GM18498 (cell line): ENCODE results near the gene EIF4B.

ENCODE experiments used
- ATAC-seq: cut with Tn5 transposase; IDR thresholded peaks from one replicate; pipeline ENCODE4 v1.9.1; 2021; ENCODE audit warnings: mild to moderate bottlenecking, moderate library complexity; ENCODE audit not compliant: unreplicated experiment

The EIF4B gene

GRCh38 chr12:53067993-53068770, 61.9 kb downstream of the EIF4B start:
- ATAC-seq, result no peak

GRCh38 chr12:53068811-53069585, 62.7 kb downstream of the EIF4B start:
- ATAC-seq, result no peak

- ATAC-seq, result no peak
Observed at GRCh38 chr12:53069621-53070410, 63.6 kb downstream of the EIF4B start.

GRCh38 chr12:53070877-53071492, 64.7 kb downstream of the EIF4B start:
- ATAC-seq, result no peak

GRCh38 chr12:53071591-53072551, 65.6 kb downstream of the EIF4B start:
- ATAC-seq, result no peak

GRCh38 chr12:53073881-53074280, 67.6 kb downstream of the EIF4B start:
- no peak for ATAC-seq

- ATAC-seq, result no peak
Observed at GRCh38 chr12:53074283-53074998, 68.2 kb downstream of the EIF4B start.

GRCh38 chr12:53074999-53075370, 68.7 kb downstream of the EIF4B start:
- no peak for ATAC-seq

- no peak for ATAC-seq
Observed at GRCh38 chr12:53076461-53076860, 70.2 kb downstream of the EIF4B start.

- ATAC-seq, result no peak
Observed at GRCh38 chr12:53077030-53077429, 70.8 kb downstream of the EIF4B start.

GRCh38 chr12:53078425-53079225, 72.4 kb downstream of the EIF4B start:
- peak; percentile 21 for ATAC-seq

- peak; percentile 99 for ATAC-seq
Observed at GRCh38 chr12:53079226-53080117, 73.2 kb downstream of the EIF4B start, which contains the start of gene SPRYD3. SPRYD3 (minus strand) TSS chr12:53079390; CDS start chr12:53079333, 57 bp downstream.

GRCh38 chr12:53082637-53083175, 76.5 kb downstream of the EIF4B start:
- no peak for ATAC-seq

- no peak for ATAC-seq
Observed at GRCh38 chr12:53086361-53086760, 80.1 kb downstream of the EIF4B start.

GRCh38 chr12:53090105-53090504, 83.8 kb downstream of the EIF4B start:
- no peak for ATAC-seq

- no peak for ATAC-seq
Observed at GRCh38 chr12:53090554-53090953, 84.3 kb downstream of the EIF4B start.

GRCh38 chr12:53091756-53092155, 85.5 kb downstream of the EIF4B start:
- no peak for ATAC-seq
